Stomach (tissue), 4 donors: ENCODE measurements around the gene SIX6.

Experiments
- EP300 ChIP-seq: sonication (generic); formaldehyde crosslinking; IDR thresholded peaks from one replicate; pipeline ENCODE4 v1.6.1; 2017; ENCODE audit warnings: antibody characterized with exemption
- POLR2A ChIP-seq, 4 donors: fragments of 450-650 bp; IDR thresholded peaks; one replicate each; pipeline ENCODE4 v1.6.1; 2016; ENCODE audit warnings: antibody characterized with exemption in 4 of 4, control low read depth in 2 of 4, mild to moderate bottlenecking in 1 of 4, moderate library complexity in 1 of 4
- TF ChIP-seq, protein P1 (sequence below), 7 experiments: fragments of 450-650 bp in 4 of 7; fragments of 200-600 bp in 3 of 7; sonication (generic) in 3 of 7; IDR thresholded peaks; one replicate each; pipeline ENCODE4 v1.5.1; 2016 to 2019; ENCODE audit warnings: antibody characterized with exemption in 7 of 7, control low read depth in 2 of 7, mild to moderate bottlenecking in 1 of 7

DNA sequence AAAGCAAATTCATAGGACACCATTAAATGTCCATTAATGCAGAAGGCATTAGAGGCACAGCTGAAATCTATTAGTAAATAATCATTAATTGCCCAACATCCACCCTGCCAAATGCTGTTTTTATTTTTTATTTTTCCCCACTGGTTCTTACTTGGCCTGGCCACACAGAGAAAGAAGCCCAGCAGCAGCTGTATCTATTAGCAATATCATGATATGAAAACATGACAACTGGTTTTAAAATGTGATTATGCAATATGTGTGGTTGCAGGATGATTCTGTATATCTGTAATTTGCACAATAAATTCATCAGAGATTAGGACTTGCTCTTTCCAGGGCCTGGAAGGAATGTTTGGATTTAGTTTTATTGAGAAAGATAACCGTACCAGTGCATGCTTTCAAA is 44.9 kb downstream of the SIX6 start:
- TF ChIP-seq, protein P1, sequence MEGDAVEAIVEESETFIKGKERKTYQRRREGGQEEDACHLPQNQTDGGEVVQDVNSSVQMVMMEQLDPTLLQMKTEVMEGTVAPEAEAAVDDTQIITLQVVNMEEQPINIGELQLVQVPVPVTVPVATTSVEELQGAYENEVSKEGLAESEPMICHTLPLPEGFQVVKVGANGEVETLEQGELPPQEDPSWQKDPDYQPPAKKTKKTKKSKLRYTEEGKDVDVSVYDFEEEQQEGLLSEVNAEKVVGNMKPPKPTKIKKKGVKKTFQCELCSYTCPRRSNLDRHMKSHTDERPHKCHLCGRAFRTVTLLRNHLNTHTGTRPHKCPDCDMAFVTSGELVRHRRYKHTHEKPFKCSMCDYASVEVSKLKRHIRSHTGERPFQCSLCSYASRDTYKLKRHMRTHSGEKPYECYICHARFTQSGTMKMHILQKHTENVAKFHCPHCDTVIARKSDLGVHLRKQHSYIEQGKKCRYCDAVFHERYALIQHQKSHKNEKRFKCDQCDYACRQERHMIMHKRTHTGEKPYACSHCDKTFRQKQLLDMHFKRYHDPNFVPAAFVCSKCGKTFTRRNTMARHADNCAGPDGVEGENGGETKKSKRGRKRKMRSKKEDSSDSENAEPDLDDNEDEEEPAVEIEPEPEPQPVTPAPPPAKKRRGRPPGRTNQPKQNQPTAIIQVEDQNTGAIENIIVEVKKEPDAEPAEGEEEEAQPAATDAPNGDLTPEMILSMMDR (IDR thresholded peaks at IDR 0.05), result no peak
- TF ChIP-seq EP300, result no peak
- TF ChIP-seq POLR2A (IDR thresholded peaks at IDR 0.05), result no peak
